Measurements from ENCODE around the gene ESPL1. TPM values are rescaled to one million over a fixed set of nuclear protein-coding genes. Genes with fewer than 3 reads are reported as not detected.
A peak's percentile ranks its signal among the peaks of the same experiment; 100 is the strongest.

The ESPL1 gene
- total and polyA plus RNA-seq, 2 of the 8 experiments (the other 6 are each of a cell fraction or from before 2014, with no cell fraction given), result 31.8 to 52.7 TPM

- TF ChIP-seq CHD7 (IDR thresholded peaks at IDR 0.05; ENCODE audit: insufficient replicate concordance, low read length), result no peak
- TF ChIP-seq SIN3A (conservative IDR thresholded peaks at IDR 0.05 in 1 of 2, IDR thresholded peaks at IDR 0.05 in 1 of 2; ENCODE audit: low read depth in 1 of 2, low read length in 2 of 2), result peak; percentile 93 to 95; a peak in 3 of 4 replicates
- TF ChIP-seq SAP30 (IDR thresholded peaks at IDR 0.05; ENCODE audit: insufficient read depth, insufficient replicate concordance, low read length), result peak; percentile 85
- peak; percentile 80 for TF ChIP-seq KDM5A (IDR thresholded peaks at IDR 0.05; ENCODE audit: low read length)
- TF ChIP-seq RBBP5 (IDR thresholded peaks at IDR 0.05; ENCODE audit: borderline replicate concordance, low read depth, low read length), result no peak
- TF ChIP-seq FOSL1 (IDR thresholded peaks at IDR 0.05; ENCODE audit: insufficient read depth, low read depth, low read length), result no peak
- TF ChIP-seq CBX8 (IDR thresholded peaks at IDR 0.05; ENCODE audit: borderline replicate concordance, low read depth, low read length), result no peak
- peak; percentile 9; the same call in 1 of the 2 replicates for TF ChIP-seq TEAD4 (IDR thresholded peaks at IDR 0.05; ENCODE audit: low read depth, low read length)
- no peak for TF ChIP-seq GABPA (IDR thresholded peaks at IDR 0.05; ENCODE audit: borderline replicate concordance, insufficient read depth, low read length)
Observed at GRCh38 chr12:53251477-53252348, 16.4 kb upstream of the ESPL1 start (continued).
